H1 (cell line): ENCODE data around the gene STEAP1B. TPM values are rescaled to one million over a fixed set of nuclear protein-coding genes. Genes with fewer than 3 reads are reported as not detected.

Experiments
- CTCF ChIA-PET: fragments of 300-600 bp; sonication (Branson Sonifier 250); formaldehyde crosslinking; loops from one replicate; lab custom pipeline; 2021; ENCODE audit not compliant: partially characterized antibody; lab: Charles Lee
- POLR2A ChIA-PET: fragments of 300-600 bp; sonication (Branson Sonifier 250); formaldehyde crosslinking; loops from one replicate; lab custom pipeline; 2021; ENCODE audit warnings: inconsistent platforms; ENCODE audit not compliant: partially characterized antibody; lab: Charles Lee
- DNase-seq, 2 experiments: peaks; one replicate each; pipeline versions ENCODE4 v3.0.0 to v3.0.0-alpha.2; 2010 to 2022; ENCODE audit warnings: low spot score in 2 of 2, low read depth in 1 of 2, mixed read lengths in 1 of 2
- FAIRE-seq: peaks from 2 replicates; lab custom pipeline; 2011; peaks lifted over from hg19 to GRCh38; lab: Jason Lieb, UNC
- H2AFZ ChIP-seq: 2 replicates; pipeline ENCODE4 v1.8.1; 2012; ENCODE audit warnings: low read length, inconsistent platforms
- H2AK5ac ChIP-seq: 2 replicates; pipeline ENCODE4 v1.6.1; 2013; ENCODE audit warnings: low read depth, low read length
- H2BK120ac ChIP-seq: replicated peaks from 2 replicates; pipeline ENCODE3; 2013; ENCODE audit warnings: low read depth, low read length, inconsistent platforms
- H2BK12ac ChIP-seq: 2 replicates; pipeline ENCODE4 v1.6.1; 2013; ENCODE audit warnings: low read depth, low read length
- H2BK15ac ChIP-seq: 2 replicates; pipeline ENCODE4 v1.6.1; 2013; ENCODE audit warnings: low read length
- H2BK20ac ChIP-seq: 2 replicates; pipeline ENCODE4 v1.6.1; 2013; ENCODE audit warnings: low read length
- H2BK5ac ChIP-seq: 2 replicates; pipeline ENCODE4 v1.6.1; 2013; ENCODE audit warnings: low read depth, low read length
- H3K14ac ChIP-seq: 2 replicates; pipeline ENCODE4 v1.6.1; 2013; ENCODE audit warnings: inconsistent platforms; ENCODE audit not compliant: insufficient read length
- H3K18ac ChIP-seq: 2 replicates; pipeline ENCODE4 v1.6.1; 2013; ENCODE audit warnings: low read length; ENCODE audit errors: extremely low read depth
- H3K23ac ChIP-seq: 2 replicates; pipeline ENCODE4 v1.6.1; 2013; ENCODE audit warnings: inconsistent platforms; ENCODE audit not compliant: insufficient read length
- H3K23me2 ChIP-seq: 2 replicates; pipeline ENCODE4 v1.6.1; 2013; ENCODE audit warnings: low read depth, low read length
- H3K27ac ChIP-seq: 2 replicates; pipeline ENCODE4 v1.6.1; 2011; ENCODE audit warnings: low read depth, low read length, inconsistent platforms
- H3K27me3 ChIP-seq, 4 experiments: replicated peaks in 1 of 4; 1 replicate in 1 of 4; 2 replicates in 3 of 4; pipeline versions ENCODE4 v1.6.1 to v1.8.1; 2011 to 2013; ENCODE audit warnings: low read length in 3 of 4, mild to moderate bottlenecking in 3 of 4, inconsistent platforms in 2 of 4, mixed read lengths in 2 of 4, moderate library complexity in 1 of 4; ENCODE audit not compliant: control insufficient read depth in 3 of 4, insufficient read depth in 3 of 4; ENCODE audit errors: extremely low read depth in 1 of 4
- H3K36me3 ChIP-seq, 4 experiments: 2 replicates each; pipeline versions ENCODE4 v1.6.1 to v1.8.1; 2011 to 2013; ENCODE audit warnings: mild to moderate bottlenecking in 4 of 4, low read length in 3 of 4, moderate library complexity in 2 of 4, control low read depth in 1 of 4, inconsistent platforms in 1 of 4; ENCODE audit not compliant: insufficient read depth in 4 of 4, control insufficient read depth in 2 of 4
- H3K4ac ChIP-seq: replicated peaks from 2 replicates; pipeline ENCODE3; 2013; ENCODE audit warnings: low read length, low read depth, mixed read lengths, inconsistent platforms; ENCODE audit not compliant: insufficient read length
- H3K4me1 ChIP-seq, 4 experiments: replicated peaks in 1 of 4; 1 replicate in 1 of 4; 2 replicates in 3 of 4; pipeline versions ENCODE4 v1.6.1 to v1.8.1; 2011 to 2013; ENCODE audit warnings: low read length in 3 of 4, inconsistent platforms in 2 of 4, mixed read lengths in 1 of 4; ENCODE audit not compliant: insufficient read depth in 4 of 4, control insufficient read depth in 3 of 4
- H3K4me2 ChIP-seq, 2 experiments: 2 replicates each; pipeline versions ENCODE4 v1.6.1 to v1.8.1; 2011 to 2013; ENCODE audit warnings: low read depth in 2 of 2, low read length in 2 of 2, control low read depth in 1 of 2, inconsistent platforms in 1 of 2, mild to moderate bottlenecking in 1 of 2; ENCODE audit not compliant: insufficient read depth in 1 of 2
- H3K4me3 ChIP-seq, 4 experiments: fragments of 200-600, 300-600 bp in 1 of 4; sonication (generic), shearing (Covaris generic), sonication (Bioruptor Twin) in 1 of 4; 2 replicates each; pipeline versions ENCODE4 v1.5.1 to v1.8.1; 2011 to 2016; ENCODE audit warnings: low read length in 4 of 4, low read depth in 3 of 4, control low read depth in 2 of 4, inconsistent platforms in 2 of 4, mild to moderate bottlenecking in 2 of 4, mixed read lengths in 1 of 4, moderate library complexity in 1 of 4; ENCODE audit not compliant: insufficient read depth in 2 of 4; ENCODE audit errors: extremely low read depth in 1 of 4
- H3K56ac ChIP-seq: replicated peaks from 2 replicates; pipeline ENCODE3; 2013; ENCODE audit warnings: low read depth, mild to moderate bottlenecking, mixed read lengths, low read length, inconsistent platforms; ENCODE audit not compliant: insufficient read length
- H3K79me1 ChIP-seq: 2 replicates; pipeline ENCODE4 v1.6.1; 2013; ENCODE audit warnings: low read depth, low read length, control low read depth
- H3K79me2 ChIP-seq, 2 experiments: 2 replicates each; pipeline versions ENCODE4 v1.6.1 to v1.8.1; 2012 to 2013; ENCODE audit warnings: low read length in 2 of 2, mild to moderate bottlenecking in 2 of 2, inconsistent platforms in 1 of 2; ENCODE audit not compliant: insufficient read depth in 2 of 2, control insufficient read depth in 1 of 2
- H3K9ac ChIP-seq, 4 experiments: replicated peaks in 1 of 4; 1 replicate in 1 of 4; 2 replicates in 3 of 4; pipeline versions ENCODE4 v1.6.1 to v1.8.1; 2011 to 2013; ENCODE audit warnings: low read depth in 3 of 4, low read length in 3 of 4, control low read depth in 2 of 4, mild to moderate bottlenecking in 2 of 4, moderate library complexity in 2 of 4, inconsistent platforms in 1 of 4; ENCODE audit errors: extremely low read depth in 1 of 4
- H3K9me3 ChIP-seq, 2 experiments: 2 replicates each; pipeline versions ENCODE4 v1.6.1 to v1.8.1; 2012 to 2013; ENCODE audit warnings: mild to moderate bottlenecking in 2 of 2, moderate library complexity in 2 of 2, control low read depth in 1 of 2, inconsistent platforms in 1 of 2, low read depth in 1 of 2, low read length in 1 of 2, mixed read lengths in 1 of 2; ENCODE audit not compliant: insufficient read depth in 2 of 2
- H4K20me1 ChIP-seq, 2 experiments: replicated peaks in 1 of 2; 2 replicates each; pipeline versions ENCODE3 to v1.8.1; 2011 to 2013; ENCODE audit warnings: inconsistent platforms in 2 of 2, low read length in 2 of 2, mild to moderate bottlenecking in 1 of 2; ENCODE audit not compliant: insufficient read depth in 2 of 2, control insufficient read depth in 1 of 2
- H4K5ac ChIP-seq: 2 replicates; pipeline ENCODE4 v1.6.1; 2013; ENCODE audit warnings: low read length, low read depth, mixed read lengths, inconsistent platforms; ENCODE audit not compliant: insufficient read length
- H4K8ac ChIP-seq: 2 replicates; pipeline ENCODE4 v1.8.0; 2013; ENCODE audit warnings: mild to moderate bottlenecking, moderate library complexity, low read length, inconsistent platforms; ENCODE audit not compliant: insufficient read depth; ENCODE audit errors: extremely low read depth
- H4K91ac ChIP-seq: replicated peaks from 2 replicates; pipeline ENCODE3; 2013; ENCODE audit warnings: low read length, mixed read lengths, inconsistent platforms; ENCODE audit not compliant: insufficient read length
- ATF3 ChIP-seq: IDR thresholded peaks from 2 replicates; pipeline ENCODE4 v1.6.1; 2011; ENCODE audit warnings: low read depth, mild to moderate bottlenecking, low read length; ENCODE audit not compliant: insufficient read depth
- BACH1 ChIP-seq: IDR thresholded peaks from 2 replicates; pipeline ENCODE4 v1.6.1; 2012; ENCODE audit warnings: low read length, improper control_type of control experiment
- CEBPB ChIP-seq: IDR thresholded peaks from 2 replicates; pipeline ENCODE4 v1.6.1; 2012; ENCODE audit warnings: low read depth, low read length
- CTBP2 ChIP-seq: IDR thresholded peaks from 2 replicates; pipeline ENCODE4 v1.7.0; 2011; ENCODE audit warnings: borderline replicate concordance, mild to moderate bottlenecking, moderate library complexity, mixed read lengths, low read length; ENCODE audit not compliant: insufficient read depth, insufficient read length
- EGR1 ChIP-seq: IDR thresholded peaks from 2 replicates; pipeline ENCODE4 v1.6.1; 2011; ENCODE audit warnings: low read depth, low read length, borderline replicate concordance
- EP300 ChIP-seq, 2 experiments: IDR thresholded peaks; 1 replicate in 1 of 2; 2 replicates in 1 of 2; pipeline ENCODE4 v1.6.1; 2011 to 2012; ENCODE audit warnings: low read depth in 2 of 2, low read length in 2 of 2, mild to moderate bottlenecking in 2 of 2, borderline replicate concordance in 1 of 2, inconsistent platforms in 1 of 2, moderate library complexity in 1 of 2
- POLR2AphosphoS5 ChIP-seq: IDR thresholded peaks from 2 replicates; pipeline ENCODE4 v1.6.1; 2011; ENCODE audit warnings: low read depth, low read length
- POU5F1 ChIP-seq: IDR thresholded peaks from 2 replicates; pipeline ENCODE4 v1.6.1; 2011; ENCODE audit warnings: low read depth, mild to moderate bottlenecking, low read length, moderate library complexity
- SIRT6 ChIP-seq: IDR thresholded peaks from one replicate; pipeline ENCODE4 v1.7.1; 2012; ENCODE audit warnings: low read length, inconsistent platforms
- YY1 ChIP-seq: IDR thresholded peaks from 2 replicates; pipeline ENCODE4 v1.6.1; 2011; ENCODE audit warnings: low read depth, mild to moderate bottlenecking, low read length
- WGBS, 2 experiments: shearing (Covaris generic) in 1 of 2; methylation state at CpG; one replicate each; pipeline versions ENCODE4 v1.1.6 to v1.1.7; 2013 to 2015; ENCODE audit warnings: low lambda C conversion rate in 2 of 2, mixed read lengths in 2 of 2, inconsistent platforms in 1 of 2, low coverage in 1 of 2, missing lambda C conversion rate in 1 of 2; ENCODE audit not compliant: insufficient replicate concordance in 2 of 2, insufficient coverage in 1 of 2, insufficient read length in 1 of 2; ENCODE audit errors: extremely low coverage in 1 of 2, missing lambda C conversion rate in 1 of 2; 5-methylcytosine and 5-hydroxymethylcytosine counted together
- polyA plus RNA-seq, 7 experiments: library from polyadenylated mRNA; depleted of rRNA in 3 of 7; stranded (reverse) in 5 of 7; unstranded in 2 of 7; fragments of >200 nt in 5 of 7; fragments of 200-250 nt in 2 of 7; gene quantifications; 1 replicate in 5 of 7; 2 replicates in 1 of 7; 4 replicates in 1 of 7; pipeline versions ENCODE4 v1.2.1 to v1.2.3, GENCODE V29; 2011 to 2013; ENCODE audit warnings: missing spikeins in 2 of 7, mixed read lengths in 2 of 7
- total RNA-seq: library from RNA; stranded (reverse); fragmentation: NEBNext Ultra II Directional; extraction: Animal tissue kit (Norgen Biotek cat#: 25700); gene quantifications from 2 replicates; pipeline ENCODE4 v1.2.1, GENCODE V29; 2021

The STEAP1B gene
- total and polyA plus RNA-seq, 2 of the 8 experiments (the other 6 are each of a cell fraction or from before 2014, with no cell fraction given), result 5.4 to 8.7 TPM

GRCh38 chr7:22411977-22412693 lies 87.9 kb downstream of the STEAP1B start:
- Histone ChIP-seq H3K4me3 (no peak overlapping the region), H3K4ac (no peak overlapping the region), H2AK5ac (no peak overlapping the region), H3K79me1 (no peaks in the 10 kb centered on the region), H3K18ac (no peak overlapping the region), H3K79me2 (no peaks in the 10 kb centered on the region), H4K20me1 (no peaks in the 10 kb centered on the region), H3K27ac (no peak overlapping the region), H3K56ac (no peak overlapping the region), H3K4me2 (no peak overlapping the region; a peak in 1 of 4 replicates), H4K91ac (no peak overlapping the region), H3K23me2 (no peaks in the 10 kb centered on the region), H2AFZ (no peak overlapping the region), H2BK20ac (no peak overlapping the region), H4K8ac (no peak overlapping the region), H3K27me3 (no peaks in the 10 kb centered on the region), H3K14ac (no peak overlapping the region), H2BK12ac (no peak overlapping the region), H3K4me1 (peaks cover 0 to 7% (median under 1%) of the 10 kb centered on the region in 4 experiments; a peak in 1 of 7 replicates), H3K23ac (no peak overlapping the region), H2BK5ac (no peak overlapping the region), H3K9ac (no peak overlapping the region), H4K5ac (no peak overlapping the region), H2BK15ac (no peak overlapping the region), H2BK120ac (no peak overlapping the region), H3K9me3 (no peaks in the 10 kb centered on the region), H3K36me3 (no peaks in the 10 kb centered on the region)
- ChIA-PET POLR2A (no interaction called here), CTCF (interaction anchor here (1.6 kb wide), 1 partner anchor 43 kb away, joined by 5 read pairs; no protein-coding TSS in a partner anchor)
- DNase-seq (no peak), FAIRE-seq (no peak)
- 76% methylated on average over 4 of the region's 4 CpGs; no CpG with 5 or more reads in 1 of the 2 experiments for WGBS, 2 experiments
- no peak for TF ChIP-seq SIRT6
- no peak for TF ChIP-seq CTBP2
- TF ChIP-seq BACH1, result no peak
- no peak for TF ChIP-seq POLR2AphosphoS5
- TF ChIP-seq POU5F1, result no peak
- TF ChIP-seq ATF3, result no peak
- no peak for TF ChIP-seq YY1
- no peak for TF ChIP-seq EP300 (IDR thresholded peaks at IDR 0.05; ENCODE audit: borderline replicate concordance in 1 of 2, low read depth in 2 of 2, low read length in 2 of 2)
- TF ChIP-seq EGR1, result no peak
- no peak for TF ChIP-seq CEBPB
